Panc1 (cell line): ENCODE results near the gene MYH14. TPM values are rescaled to one million over a fixed set of nuclear protein-coding genes. Genes with fewer than 3 reads are reported as not detected.

Experiments
- ATAC-seq: fragments of 200-7000 bp; cut with Tn5 transposase; 2 replicates; pipeline ENCODE4 v1.9.1; 2020; ENCODE audit warnings: mild to moderate bottlenecking, moderate library complexity
- BruUV-seq: library from RNA; stranded (reverse); fragments of 400-500 nt; replicated peaks from 2 replicates; lab custom pipeline; 2021; lab: Mats Ljungman, UMichigan
- CTCF ChIA-PET: fragments of 300-600 bp; sonication (Branson Sonifier 250); formaldehyde crosslinking; loops from one replicate; lab custom pipeline; 2022; ENCODE audit warnings: antibody characterized with exemption; lab: Charles Lee
- POLR2A ChIA-PET: fragments of 300-600 bp; sonication (Branson Sonifier 250); formaldehyde crosslinking; loops from one replicate; lab custom pipeline; 2022; ENCODE audit warnings: antibody characterized with exemption; lab: Charles Lee
- DNase-seq: peaks from one replicate; pipeline ENCODE4 v3.0.0-alpha.2; 2010; ENCODE audit warnings: low read depth, low spot score
- H3K27ac ChIP-seq: 2 replicates; pipeline ENCODE4 v1.5.1; 2011; ENCODE audit warnings: mild to moderate bottlenecking, low read length, inconsistent platforms
- H3K27me3 ChIP-seq: fragments of 200-500 bp; sonication (Bioruptor generic); 2 replicates; pipeline ENCODE4 v1.6.0; 2014; ENCODE audit warnings: low read length, inconsistent platforms; ENCODE audit not compliant: control insufficient read depth, insufficient read depth
- H3K36me3 ChIP-seq: fragments of 200-500 bp; sonication (Bioruptor generic); 2 replicates; pipeline ENCODE4 v1.5.1; 2014; ENCODE audit warnings: inconsistent platforms, mild to moderate bottlenecking, low read length, moderate library complexity; ENCODE audit not compliant: control insufficient read depth, insufficient read depth
- H3K4me1 ChIP-seq: 2 replicates; pipeline ENCODE4 v1.5.1; 2011; ENCODE audit warnings: inconsistent platforms, mild to moderate bottlenecking, low read length, moderate library complexity; ENCODE audit not compliant: control insufficient read depth, insufficient read depth
- H3K4me3 ChIP-seq, 2 experiments: 2 replicates each; pipeline ENCODE4 v1.5.1; 2011 to 2012; ENCODE audit warnings: low read depth in 2 of 2, low read length in 2 of 2, mild to moderate bottlenecking in 2 of 2, inconsistent platforms in 1 of 2, moderate library complexity in 1 of 2
- H3K9me3 ChIP-seq: fragments of 200-500 bp; sonication (Bioruptor generic); 2 replicates; pipeline ENCODE4 v1.5.1; 2014; ENCODE audit warnings: low read depth, mild to moderate bottlenecking, inconsistent platforms, low read length, moderate library complexity; ENCODE audit not compliant: control insufficient read depth, insufficient read depth
- POLR2AphosphoS5 ChIP-seq: IDR thresholded peaks from 2 replicates; pipeline ENCODE4 v1.6.1; 2012; ENCODE audit warnings: mild to moderate bottlenecking, low read depth, low read length, moderate library complexity
- SIN3A ChIP-seq: IDR thresholded peaks from 2 replicates; pipeline ENCODE4 v1.6.1; 2012; ENCODE audit warnings: low read depth, mild to moderate bottlenecking, low read length, moderate library complexity, borderline replicate concordance; ENCODE audit not compliant: insufficient read depth
- TCF7L2 ChIP-seq: IDR thresholded peaks from 2 replicates; pipeline ENCODE4 v1.6.1; 2011; ENCODE audit warnings: mild to moderate bottlenecking, low read depth, low read length, inconsistent platforms
- in situ Hi-C: cut with HindIII; loops from 2 replicates; pipeline ENCODE4 v1.10.0; 2016; ENCODE audit warnings: low sequenced_read_pairs, low pct_unique_long_range_greater_than_20kb
- intact Hi-C: fragments of 100-400 bp; cut with micrococcal nuclease; formaldehyde crosslinking; loops from one replicate; pipeline ENCODE4 v1.10.0; 2022; ENCODE audit not compliant: unreplicated experiment
- total RNA-seq: library from RNA; stranded (reverse); gene quantifications from one replicate; pipeline ENCODE4 v1.2.1, GENCODE V29; 2021; ENCODE audit not compliant: unreplicated experiment
- TF ChIP-seq, protein P1 (sequence below): fragments of 450-650 bp; IDR thresholded peaks from 2 replicates; pipeline ENCODE4 v1.5.1; 2017; ENCODE audit warnings: mild to moderate bottlenecking
- TF ChIP-seq, protein P2 (sequence below), 2 experiments: IDR thresholded peaks; 2 replicates each; pipeline ENCODE4 v1.6.1; 2011 to 2012; ENCODE audit warnings: low read depth in 2 of 2, control low read depth in 1 of 2, low read length in 1 of 2, mild to moderate bottlenecking in 1 of 2, moderate library complexity in 1 of 2; ENCODE audit not compliant: insufficient read depth in 1 of 2

The MYH14 gene
- total RNA-seq, 1 experiment from 2014 or later: 23.8 TPM

DNA sequence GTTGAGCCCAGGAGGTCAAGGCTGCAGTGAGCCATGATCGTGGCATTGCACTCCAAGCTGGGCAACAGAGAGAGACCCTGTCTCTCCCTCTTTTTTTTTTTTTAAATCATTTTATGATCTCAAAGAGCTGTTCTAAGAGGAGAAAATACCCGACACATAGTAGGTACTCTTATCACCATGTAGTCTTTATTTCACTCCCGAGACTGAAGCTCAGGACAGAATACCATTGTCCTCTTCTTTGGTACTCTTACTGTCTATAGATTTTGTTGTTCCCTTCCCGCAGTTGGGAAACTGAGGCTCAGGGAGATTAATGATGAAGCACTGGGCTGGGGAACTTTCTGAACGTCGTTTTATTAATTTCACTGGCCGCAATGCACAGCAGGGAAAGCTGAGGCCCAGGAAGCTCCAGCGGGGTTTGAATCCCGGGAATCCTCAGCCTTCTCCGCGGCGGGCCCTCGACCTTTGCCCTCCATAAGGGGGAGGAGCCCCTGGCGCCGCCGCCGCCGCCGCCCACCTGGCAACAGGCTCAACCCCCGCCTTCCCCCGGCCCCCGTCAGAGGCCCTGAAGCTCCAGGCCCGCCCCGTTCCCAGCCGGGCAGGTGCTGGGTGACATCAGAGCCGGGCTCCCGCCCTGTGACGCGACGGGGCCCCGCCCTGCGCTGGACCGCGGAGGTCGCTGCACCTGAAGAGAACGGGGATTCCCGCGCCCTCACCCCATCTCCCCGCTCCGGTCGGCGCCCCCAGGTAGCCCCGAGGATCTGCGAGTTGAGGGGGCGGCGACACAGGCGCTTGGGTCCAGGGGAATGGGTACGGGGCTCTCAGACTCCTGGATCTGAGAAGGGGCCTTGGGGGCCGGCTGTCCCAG, 1.6 kb downstream of the MYH14 start:
- intact Hi-C loops (no loop called here), in situ Hi-C loops (no loop called here)
- no peaks in the 10 kb centered on the region; the same call in 1 of the 2 replicates for H3K4me1 ChIP-seq
- peak overlapping the region; percentile 18 to 35 for H3K4me3 ChIP-seq
- no TSS peak for BruUV-seq
- 0 out of 2 replicates have a peak, but pooled peaks have one; percentile 43 for ATAC-seq
- no peak overlapping the region for H3K27ac ChIP-seq
- no peaks in the 10 kb centered on the region for H3K9me3 ChIP-seq
- DNase-seq: no peak
- CTCF ChIA-PET: interaction anchor here (0.6 to 0.9 kb wide), 2 partner anchors 40 to 47 kb away, joined by 3 read pairs; no protein-coding TSS in a partner anchor
- TF ChIP-seq, protein P1, sequence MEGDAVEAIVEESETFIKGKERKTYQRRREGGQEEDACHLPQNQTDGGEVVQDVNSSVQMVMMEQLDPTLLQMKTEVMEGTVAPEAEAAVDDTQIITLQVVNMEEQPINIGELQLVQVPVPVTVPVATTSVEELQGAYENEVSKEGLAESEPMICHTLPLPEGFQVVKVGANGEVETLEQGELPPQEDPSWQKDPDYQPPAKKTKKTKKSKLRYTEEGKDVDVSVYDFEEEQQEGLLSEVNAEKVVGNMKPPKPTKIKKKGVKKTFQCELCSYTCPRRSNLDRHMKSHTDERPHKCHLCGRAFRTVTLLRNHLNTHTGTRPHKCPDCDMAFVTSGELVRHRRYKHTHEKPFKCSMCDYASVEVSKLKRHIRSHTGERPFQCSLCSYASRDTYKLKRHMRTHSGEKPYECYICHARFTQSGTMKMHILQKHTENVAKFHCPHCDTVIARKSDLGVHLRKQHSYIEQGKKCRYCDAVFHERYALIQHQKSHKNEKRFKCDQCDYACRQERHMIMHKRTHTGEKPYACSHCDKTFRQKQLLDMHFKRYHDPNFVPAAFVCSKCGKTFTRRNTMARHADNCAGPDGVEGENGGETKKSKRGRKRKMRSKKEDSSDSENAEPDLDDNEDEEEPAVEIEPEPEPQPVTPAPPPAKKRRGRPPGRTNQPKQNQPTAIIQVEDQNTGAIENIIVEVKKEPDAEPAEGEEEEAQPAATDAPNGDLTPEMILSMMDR: no peak
- TF ChIP-seq TCF7L2: no peak
- TF ChIP-seq, protein P2, sequence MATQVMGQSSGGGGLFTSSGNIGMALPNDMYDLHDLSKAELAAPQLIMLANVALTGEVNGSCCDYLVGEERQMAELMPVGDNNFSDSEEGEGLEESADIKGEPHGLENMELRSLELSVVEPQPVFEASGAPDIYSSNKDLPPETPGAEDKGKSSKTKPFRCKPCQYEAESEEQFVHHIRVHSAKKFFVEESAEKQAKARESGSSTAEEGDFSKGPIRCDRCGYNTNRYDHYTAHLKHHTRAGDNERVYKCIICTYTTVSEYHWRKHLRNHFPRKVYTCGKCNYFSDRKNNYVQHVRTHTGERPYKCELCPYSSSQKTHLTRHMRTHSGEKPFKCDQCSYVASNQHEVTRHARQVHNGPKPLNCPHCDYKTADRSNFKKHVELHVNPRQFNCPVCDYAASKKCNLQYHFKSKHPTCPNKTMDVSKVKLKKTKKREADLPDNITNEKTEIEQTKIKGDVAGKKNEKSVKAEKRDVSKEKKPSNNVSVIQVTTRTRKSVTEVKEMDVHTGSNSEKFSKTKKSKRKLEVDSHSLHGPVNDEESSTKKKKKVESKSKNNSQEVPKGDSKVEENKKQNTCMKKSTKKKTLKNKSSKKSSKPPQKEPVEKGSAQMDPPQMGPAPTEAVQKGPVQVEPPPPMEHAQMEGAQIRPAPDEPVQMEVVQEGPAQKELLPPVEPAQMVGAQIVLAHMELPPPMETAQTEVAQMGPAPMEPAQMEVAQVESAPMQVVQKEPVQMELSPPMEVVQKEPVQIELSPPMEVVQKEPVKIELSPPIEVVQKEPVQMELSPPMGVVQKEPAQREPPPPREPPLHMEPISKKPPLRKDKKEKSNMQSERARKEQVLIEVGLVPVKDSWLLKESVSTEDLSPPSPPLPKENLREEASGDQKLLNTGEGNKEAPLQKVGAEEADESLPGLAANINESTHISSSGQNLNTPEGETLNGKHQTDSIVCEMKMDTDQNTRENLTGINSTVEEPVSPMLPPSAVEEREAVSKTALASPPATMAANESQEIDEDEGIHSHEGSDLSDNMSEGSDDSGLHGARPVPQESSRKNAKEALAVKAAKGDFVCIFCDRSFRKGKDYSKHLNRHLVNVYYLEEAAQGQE (IDR thresholded peaks at IDR 0.05; ENCODE audit: insufficient read depth in 1 of 2, low read depth in 2 of 2, low read length in 1 of 2): no peak
- no peak for TF ChIP-seq SIN3A
- no peak for TF ChIP-seq POLR2AphosphoS5
- H3K36me3 ChIP-seq: no peaks in the 10 kb centered on the region
- POLR2A ChIA-PET: interaction anchor here (0.6 kb wide), 2 partner anchors 31 to 164 kb away, joined by 3 read pairs; no protein-coding TSS in a partner anchor
- H3K27me3 ChIP-seq: no peaks in the 10 kb centered on the region

DNA sequence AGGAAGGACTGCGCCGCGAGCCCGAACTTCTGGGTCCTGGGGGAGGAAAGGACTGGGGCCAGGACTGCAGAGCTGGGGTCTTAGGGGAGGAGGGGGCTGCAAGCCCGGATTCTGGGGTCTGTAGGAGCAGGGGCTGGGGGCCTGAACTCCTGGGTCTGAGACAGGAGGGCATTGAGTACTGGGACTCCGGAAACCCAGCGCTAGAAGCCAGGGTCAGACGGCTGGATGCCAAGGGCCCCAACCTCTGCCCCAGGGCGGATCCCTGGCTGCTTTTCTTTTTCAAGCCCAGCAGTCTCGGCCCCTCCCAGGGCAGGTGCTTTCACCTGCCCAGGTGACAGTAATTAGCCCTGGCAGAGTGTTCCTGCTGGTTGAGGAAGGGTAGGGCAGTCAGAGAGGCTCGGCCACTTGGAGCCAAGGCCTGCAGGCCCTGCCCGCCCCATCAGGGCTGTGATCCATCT, 2.3 kb downstream of the MYH14 start:
- no TSS peak for BruUV-seq
- Histone ChIP-seq H3K4me3 (peak overlapping the region; percentile 18 to 35; a peak in 3 of 4 replicates), H3K36me3 (no peaks in the 10 kb centered on the region), H3K4me1 (no peaks in the 10 kb centered on the region; the same call in 1 of the 2 replicates), H3K27me3 (no peaks in the 10 kb centered on the region), H3K9me3 (no peaks in the 10 kb centered on the region), H3K27ac (no peak overlapping the region)
- intact Hi-C loops: no loop called here
- TF ChIP-seq, protein P1: no peak
- TF ChIP-seq, protein P2 (IDR thresholded peaks at IDR 0.05; ENCODE audit: insufficient read depth in 1 of 2, low read depth in 2 of 2, low read length in 1 of 2): no peak
- TF ChIP-seq POLR2AphosphoS5: no peak
- TF ChIP-seq TCF7L2: no peak
- TF ChIP-seq SIN3A: no peak
- DNase-seq (no peak), ATAC-seq (no peak)
- ChIA-PET CTCF (interaction anchor here (0.6 kb wide), 1 partner anchor 41 kb away, joined by 3 read pairs; no protein-coding TSS in a partner anchor), POLR2A (interaction anchor here (0.6 kb wide), 1 partner anchor 163 kb away, joined by 3 read pairs; no protein-coding TSS in a partner anchor)
- in situ Hi-C loops: no loop called here
